Measurements from ENCODE around the gene PDE2A. TPM values are rescaled to one million over a fixed set of nuclear protein-coding genes. Genes with fewer than 3 reads are reported as not detected.

The PDE2A gene
- polyA plus RNA-seq, 1 experiment = 0.64 TPM

DNA sequence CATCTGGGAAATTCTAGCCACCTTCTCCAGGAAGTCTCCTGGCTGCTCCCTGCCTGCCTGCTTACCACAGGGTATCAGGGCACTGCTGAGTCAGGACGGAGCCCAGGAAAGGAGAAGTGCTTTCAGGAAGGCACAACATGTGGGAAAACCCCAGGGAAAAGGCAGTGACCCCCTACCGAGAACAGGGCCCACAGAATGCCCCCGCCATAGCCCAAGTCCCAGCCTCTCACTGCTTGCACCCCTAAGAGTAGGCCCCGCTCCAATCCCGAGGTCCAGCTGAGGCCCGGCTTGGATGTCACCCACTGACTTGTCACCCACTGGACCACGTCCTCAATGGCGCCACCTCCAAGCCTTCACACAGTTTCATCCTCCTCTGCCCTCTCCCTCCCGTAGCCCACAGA, 43.9 kb upstream of the PDE2A start:
- ChIA-PET POLR2A (no interaction called here), CTCF (interaction anchor here (1.6 to 14.8 kb wide), 2 partner anchors 34 to 75 kb away, joined by 8 to 139 read pairs; partner anchors contain the start of gene STARD10)
- Histone ChIP-seq H3K27me3 (ENCODE audit: control insufficient read depth, insufficient read depth, low read length) (no peaks in the 10 kb centered on the region), H3K36me3 (ENCODE audit: control insufficient read depth, insufficient read depth, low read length) (peaks cover 10% of the 10 kb centered on the region), H3K4me3 (ENCODE audit: low read depth, low read length) (no peak overlapping the region)
- no peak for TF ChIP-seq CTCF (IDR thresholded peaks at IDR 0.05; ENCODE audit: insufficient read depth, low read depth, low read length)
- DNase-seq (ENCODE audit: low read depth) = no peak

GRCh38 chr11:72716788-72717435, 42.7 kb upstream of the PDE2A start:
- DNase-seq (ENCODE audit: low read depth) = no peak
- Histone ChIP-seq H3K27me3 (ENCODE audit: control insufficient read depth, insufficient read depth, low read length) (no peaks in the 10 kb centered on the region), H3K36me3 (ENCODE audit: control insufficient read depth, insufficient read depth, low read length) (peaks cover 10% of the 10 kb centered on the region), H3K4me3 (ENCODE audit: low read depth, low read length) (no peak overlapping the region)
- ChIA-PET POLR2A (no interaction called here), CTCF (interaction anchor here (1.5 to 1.9 kb wide), 4 partner anchors 8 to 114 kb away, joined by 4 to 8 read pairs (median 6); no protein-coding TSS in a partner anchor)
- no peak for TF ChIP-seq CTCF (IDR thresholded peaks at IDR 0.05; ENCODE audit: insufficient read depth, low read depth, low read length)

- ChIA-PET CTCF (interaction anchor here (1.5 to 1.9 kb wide), 4 partner anchors 9 to 115 kb away, joined by 4 to 8 read pairs (median 6); no protein-coding TSS in a partner anchor), POLR2A (no interaction called here)
- Histone ChIP-seq H3K27me3 (ENCODE audit: control insufficient read depth, insufficient read depth, low read length) (no peaks in the 10 kb centered on the region), H3K4me3 (ENCODE audit: low read depth, low read length) (no peak overlapping the region), H3K36me3 (ENCODE audit: control insufficient read depth, insufficient read depth, low read length) (peaks cover 11% of the 10 kb centered on the region)
- DNase-seq (ENCODE audit: low read depth) = no peak
- TF ChIP-seq CTCF (IDR thresholded peaks at IDR 0.05; ENCODE audit: insufficient read depth, low read depth, low read length) = no peak
Observed at GRCh38 chr11:72716290-72716689, 42.1 kb upstream of the PDE2A start.

DNA sequence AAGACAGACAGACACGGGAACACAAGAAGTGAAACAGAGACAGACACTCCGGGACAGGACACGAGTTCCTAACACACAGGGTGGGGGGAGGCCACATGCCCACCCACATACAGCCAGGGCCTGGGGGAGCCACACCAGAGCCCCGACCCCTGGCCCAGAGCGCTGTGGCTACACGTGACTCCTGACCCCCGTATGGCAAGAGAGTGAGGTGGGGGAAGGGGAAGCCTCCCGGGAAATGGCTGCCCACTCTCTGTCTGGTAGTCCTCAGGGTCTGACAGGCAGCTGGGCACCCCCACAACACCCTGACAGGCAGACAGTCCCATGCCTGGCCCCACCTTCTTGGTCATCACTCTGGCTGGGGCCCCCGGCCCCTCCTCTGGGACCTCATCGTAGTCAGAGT, 38.6 kb upstream of the PDE2A start:
- CTCF ChIA-PET = no interaction called here
- DNase-seq (ENCODE audit: low read depth) = no peak
- H3K27me3 ChIP-seq (ENCODE audit: control insufficient read depth, insufficient read depth, low read length) = no peaks in the 10 kb centered on the region
- TF ChIP-seq CTCF (IDR thresholded peaks at IDR 0.05; ENCODE audit: insufficient read depth, low read depth, low read length) = no peak
- H3K36me3 ChIP-seq (ENCODE audit: control insufficient read depth, insufficient read depth, low read length) = peaks cover 35% of the 10 kb centered on the region
- H3K4me3 ChIP-seq (ENCODE audit: low read depth, low read length) = no peak overlapping the region
- POLR2A ChIA-PET = no interaction called here

DNA sequence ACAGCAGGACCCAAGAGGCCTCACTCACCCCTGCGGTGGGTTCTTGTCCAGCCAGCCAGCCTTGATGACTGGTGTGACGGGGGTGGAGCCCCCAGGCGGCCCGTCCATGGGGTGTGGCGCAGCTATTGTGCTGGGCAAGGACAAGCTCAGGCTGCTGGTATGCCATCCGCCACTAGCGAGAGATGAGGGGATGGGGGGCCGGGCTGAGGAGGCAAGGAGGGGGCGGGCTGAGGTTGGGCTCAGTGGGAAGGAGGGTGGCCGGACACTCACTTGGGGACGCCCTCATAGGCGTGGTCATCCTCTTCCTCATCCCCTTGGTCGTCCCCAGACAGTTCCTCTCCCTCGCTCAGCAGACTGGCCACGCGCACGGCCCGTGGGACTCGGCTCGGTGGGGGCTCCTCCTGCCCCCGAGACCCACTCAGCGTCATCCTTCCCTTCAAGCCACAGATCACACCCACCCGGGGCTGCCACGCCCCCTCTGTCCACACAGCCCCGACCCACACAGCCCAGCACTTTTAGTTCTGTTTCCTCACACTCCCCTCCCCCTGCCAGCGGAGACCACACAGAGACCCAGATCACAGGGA, 38.0 kb upstream of the PDE2A start:
- Histone ChIP-seq H3K36me3 (ENCODE audit: control insufficient read depth, insufficient read depth, low read length) (peaks cover 39% of the 10 kb centered on the region), H3K27me3 (ENCODE audit: control insufficient read depth, insufficient read depth, low read length) (no peaks in the 10 kb centered on the region), H3K4me3 (ENCODE audit: low read depth, low read length) (no peak overlapping the region)
- ChIA-PET POLR2A (no interaction called here), CTCF (interaction anchor here (0.7 kb wide), 1 partner anchor 13 kb away, joined by 3 read pairs; no protein-coding TSS in a partner anchor)
- TF ChIP-seq CTCF (IDR thresholded peaks at IDR 0.05; ENCODE audit: insufficient read depth, low read depth, low read length) = no peak
- no peak for DNase-seq (ENCODE audit: low read depth)

All from BJ (cell line).